HG03558 (cell line): ENCODE measurements around the gene GCNA.
"Not testable (repeated sequence)": the region's sequence is repeated elsewhere in the genome, so short reads cannot be mapped to it uniquely, and the experiment has no call there.

ENCODE experiments used
- ATAC-seq: cut with Tn5 transposase; IDR thresholded peaks from one replicate; pipeline ENCODE4 v1.9.1; 2021; ENCODE audit warnings: moderate number of reproducible peaks; ENCODE audit not compliant: unreplicated experiment; ENCODE audit errors: extremely low read depth

Gene GCNA

DNA sequence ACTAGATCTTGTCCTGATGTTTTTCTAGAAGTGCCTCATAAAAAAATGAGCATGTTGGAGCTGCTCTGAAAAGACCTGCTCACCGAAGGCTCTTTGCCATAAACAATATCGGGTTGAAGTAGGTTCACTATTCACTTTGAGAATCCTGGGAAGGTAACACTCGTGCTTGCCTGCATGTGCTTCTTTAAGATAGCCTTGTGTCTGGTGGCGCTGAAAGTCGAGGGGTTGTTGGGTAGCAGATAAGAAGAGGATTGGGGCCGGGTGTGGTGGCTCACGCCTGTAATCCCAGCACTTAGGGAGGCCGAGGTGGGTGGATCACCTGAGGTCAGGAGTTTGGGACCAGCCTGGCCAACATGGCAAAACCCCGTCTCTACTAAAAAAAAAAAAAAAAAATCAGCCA, 33.5 kb downstream of the GCNA start:
- not testable (repeated sequence) for ATAC-seq

DNA sequence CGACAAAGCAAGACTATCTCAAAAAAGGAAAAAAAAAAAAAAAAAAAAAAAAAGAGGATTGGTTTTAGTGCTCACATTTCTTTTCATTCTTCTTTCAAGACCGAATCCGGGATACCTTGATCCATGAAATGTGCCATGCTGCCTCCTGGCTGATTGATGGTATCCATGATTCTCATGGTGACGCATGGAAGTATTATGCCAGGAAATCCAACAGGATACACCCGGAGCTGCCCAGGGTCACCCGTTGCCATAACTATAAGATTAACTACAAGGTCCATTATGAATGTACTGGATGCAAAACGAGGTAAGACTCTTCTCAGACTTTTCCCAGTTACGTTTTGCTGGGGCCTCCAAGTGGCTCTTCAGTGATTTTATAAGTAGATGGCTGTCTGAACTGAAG, 34.0 kb downstream of the GCNA start:
- ATAC-seq = no peak

DNA sequence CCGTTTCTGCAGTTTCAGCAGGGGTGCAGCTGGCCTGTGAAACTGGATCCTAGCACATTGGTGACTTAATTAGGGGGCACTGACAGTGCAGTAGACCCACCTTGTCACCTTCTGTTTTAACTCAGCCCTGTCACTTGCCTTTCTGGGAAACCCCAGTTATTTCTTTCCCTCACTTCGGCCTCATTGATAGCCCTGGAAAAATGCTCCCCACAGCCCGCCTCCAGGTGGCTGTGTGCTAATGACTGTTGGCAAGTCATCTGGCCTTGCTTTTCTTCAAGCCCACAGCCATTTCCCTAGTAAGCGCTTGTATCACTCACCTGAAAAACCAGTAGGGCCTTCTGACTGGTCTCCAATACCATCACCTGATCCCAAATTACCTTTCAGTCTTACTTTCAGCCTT, 36.8 kb downstream of the GCNA start:
- ATAC-seq = no peak

DNA sequence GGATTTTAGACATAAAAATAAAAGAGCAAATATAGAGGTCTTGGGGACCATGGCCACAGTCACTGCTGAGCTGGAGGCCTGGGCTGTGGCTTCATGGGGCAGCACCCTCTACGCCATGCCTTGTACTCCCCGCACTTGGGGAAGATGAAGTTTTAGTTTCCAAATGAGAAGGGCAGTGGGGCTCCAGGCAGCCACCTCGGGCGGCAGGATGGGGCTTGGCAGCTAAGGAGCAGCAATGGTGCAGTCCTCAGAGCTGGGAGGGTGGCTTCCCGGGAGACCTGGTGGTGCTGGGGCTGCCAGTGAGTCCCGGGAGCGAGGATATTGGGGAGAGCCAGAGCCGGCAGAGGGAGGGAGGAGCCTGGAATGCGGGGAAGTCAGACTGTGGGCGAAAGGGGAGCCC, 37.7 kb downstream of the GCNA start:
- no peak for ATAC-seq

- no peak for ATAC-seq
Measured at GRCh38 chrX:71616672-71617529, 38.7 kb downstream of the GCNA start.

- ATAC-seq = no peak
Measured at GRCh38 chrX:71617742-71618141, 39.5 kb downstream of the GCNA start.

DNA sequence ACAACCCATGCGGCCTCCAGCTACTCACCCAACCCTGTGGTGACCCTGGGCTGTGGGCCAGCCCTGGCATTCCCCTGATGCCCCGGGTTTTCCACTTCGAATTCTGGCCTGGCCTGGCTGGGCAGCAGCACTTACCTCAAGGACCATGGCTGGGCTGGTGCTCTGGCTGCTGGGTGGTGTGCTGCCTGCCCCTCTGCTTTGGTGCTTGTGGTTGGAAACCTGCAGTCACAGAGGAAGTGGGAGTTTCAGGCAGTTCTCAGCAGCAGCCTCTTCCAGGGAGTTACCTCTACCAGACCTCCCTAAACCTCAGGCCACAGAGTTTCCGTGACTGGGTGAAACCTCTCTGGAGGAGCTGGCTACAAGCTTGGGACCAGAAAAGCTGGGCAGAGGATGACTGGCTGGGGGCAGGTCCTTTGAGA, 40.1 kb downstream of the GCNA start, which contains the start of gene CXCR3:
Gene CXCR3 (minus strand): TSS at position 209 of the 419 bp plus-strand sequence. CDS start 62 bp downstream, at position 147.
- peak; percentile 38 for ATAC-seq

GRCh38 chrX:71618787-71619186, 40.5 kb downstream of the GCNA start:
- no peak for ATAC-seq

GRCh38 chrX:71619193-71619592, 41.0 kb downstream of the GCNA start:
- no peak for ATAC-seq

GRCh38 chrX:71619986-71620385, 41.7 kb downstream of the GCNA start:
- ATAC-seq = no peak

GRCh38 chrX:71621603-71622002, 43.4 kb downstream of the GCNA start:
- ATAC-seq = no peak

- no peak for ATAC-seq
Measured at GRCh38 chrX:71622032-71622575, 43.9 kb downstream of the GCNA start.

DNA sequence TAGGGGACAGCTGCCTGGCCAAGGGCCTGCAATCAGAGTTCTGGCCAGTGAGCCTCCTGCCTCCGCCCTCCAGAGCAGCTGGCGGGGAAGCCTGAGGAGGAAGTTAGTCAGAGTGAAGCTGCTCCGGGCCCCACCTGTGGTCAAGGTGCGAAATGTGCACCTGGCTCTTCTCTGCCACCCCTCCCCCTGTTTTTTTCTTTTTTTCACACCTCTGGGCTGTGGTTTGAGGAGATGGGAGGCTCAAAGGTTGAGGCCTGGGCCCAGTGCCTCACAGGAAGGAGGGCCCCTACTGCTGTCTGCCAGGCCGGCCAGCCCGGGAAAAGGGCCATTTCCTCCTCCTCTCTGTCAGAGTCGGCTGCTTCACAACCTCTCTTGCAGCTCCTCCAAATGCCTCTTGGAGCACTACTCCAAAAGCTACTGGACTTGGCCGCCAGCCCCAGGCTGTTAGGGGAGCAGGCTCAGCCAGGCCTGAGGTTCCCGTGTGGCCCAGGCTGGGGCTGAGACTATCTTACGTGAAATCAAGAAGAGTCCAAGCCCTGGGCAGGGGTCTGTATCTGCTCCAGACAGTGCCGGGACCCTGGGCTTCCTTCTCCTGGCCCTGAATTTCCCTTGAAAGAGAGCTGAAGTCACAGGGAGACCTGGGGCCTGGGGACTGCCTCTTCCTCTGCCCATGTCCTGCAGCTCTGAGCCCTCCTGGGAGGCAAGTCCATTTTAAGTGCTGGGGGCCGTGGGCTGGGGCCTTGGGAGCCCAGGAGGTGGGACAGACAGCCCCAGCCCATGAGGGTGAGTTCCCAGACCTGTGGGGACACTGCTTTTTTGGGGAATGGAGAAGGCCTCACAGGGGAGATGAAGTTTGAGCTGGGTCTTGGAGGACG, 44.6 kb downstream of the GCNA start:
- no peak for ATAC-seq

- no peak for ATAC-seq
Measured at GRCh38 chrX:71623714-71624113, 45.5 kb downstream of the GCNA start.

DNA sequence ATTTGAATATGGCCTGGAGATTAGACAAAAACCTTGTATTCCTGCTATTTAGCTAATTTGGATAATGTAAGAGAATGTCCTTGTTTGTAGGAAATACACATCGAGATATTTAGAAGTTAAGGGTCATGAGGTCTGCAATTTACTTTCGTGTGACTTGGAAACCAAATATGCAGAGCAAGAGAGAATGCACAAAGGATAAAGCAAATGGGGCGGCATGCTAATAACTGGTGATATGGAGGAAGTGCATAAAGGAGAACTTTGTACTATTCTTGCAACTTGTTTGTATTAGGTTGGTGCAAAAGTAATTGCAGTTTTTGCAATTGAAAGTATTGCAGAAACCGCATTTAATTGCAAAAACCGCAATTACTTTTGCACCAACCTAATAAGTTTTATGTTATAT, 47.2 kb downstream of the GCNA start:
- no peak for ATAC-seq

DNA sequence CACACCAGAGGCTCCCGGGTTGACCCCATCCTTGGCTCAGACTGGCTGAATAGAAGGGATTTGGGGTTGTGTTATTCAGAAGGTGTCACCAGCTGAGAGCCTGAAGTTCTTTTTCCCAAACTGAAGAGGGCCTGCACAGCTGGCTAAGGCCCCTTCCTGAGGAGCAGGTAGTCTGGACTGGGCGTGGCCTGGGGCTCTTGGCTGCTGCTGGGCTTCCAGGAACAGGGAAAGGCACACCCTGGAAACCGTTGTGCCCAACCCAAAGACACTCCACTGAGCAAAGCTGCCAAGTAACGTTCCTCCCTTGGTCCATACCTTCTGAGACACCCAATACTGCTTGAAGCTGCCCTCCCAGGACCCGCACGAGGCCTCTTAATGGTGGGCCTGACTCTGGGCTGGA, 48.3 kb downstream of the GCNA start:
- ATAC-seq = no peak

- ATAC-seq = no peak
Measured at GRCh38 chrX:71627588-71628404, 49.6 kb downstream of the GCNA start.

- no peak for ATAC-seq
Measured at GRCh38 chrX:71629467-71629866, 51.2 kb downstream of the GCNA start.

DNA sequence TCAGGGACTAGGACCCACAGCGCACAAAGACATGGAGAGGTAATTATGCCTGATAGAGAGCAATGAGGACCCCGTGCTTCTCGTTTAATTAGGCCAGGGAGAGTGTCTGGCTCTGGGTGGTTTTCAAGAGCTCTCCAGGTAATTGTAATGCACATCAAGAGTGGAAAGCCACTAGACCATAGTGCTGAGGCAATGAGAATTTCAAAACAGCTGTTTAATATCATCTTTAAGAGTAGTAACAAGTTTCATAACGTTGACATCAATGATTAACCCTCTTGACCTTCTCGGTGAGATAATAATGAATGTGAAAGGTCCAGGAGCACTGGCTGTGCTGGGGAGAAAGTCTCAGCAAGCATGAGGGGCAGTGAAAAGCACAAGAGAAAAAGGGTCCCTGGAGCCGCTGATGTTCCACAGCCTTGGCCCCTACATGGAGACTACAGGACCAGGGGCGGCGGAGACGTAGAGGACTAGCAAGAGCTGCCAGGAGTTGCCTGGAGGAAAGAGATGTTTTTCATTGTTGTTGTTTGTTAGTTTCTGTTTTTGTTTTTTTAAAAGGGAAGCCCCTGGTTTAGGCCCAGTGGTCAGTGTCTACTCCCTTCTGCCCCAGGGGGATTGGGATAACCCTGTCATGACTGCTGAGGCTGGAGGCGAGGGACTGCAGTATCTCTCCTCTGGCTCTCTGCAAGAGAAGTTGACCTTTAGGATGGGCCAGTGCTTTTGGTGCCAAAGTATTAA, 54.9 kb downstream of the GCNA start:
- no peak for ATAC-seq
